ENCODE data around the gene ZNF830. TPM values are rescaled to one million over a fixed set of nuclear protein-coding genes. Genes with fewer than 3 reads are reported as not detected.

ZNF830 gene, protein sequence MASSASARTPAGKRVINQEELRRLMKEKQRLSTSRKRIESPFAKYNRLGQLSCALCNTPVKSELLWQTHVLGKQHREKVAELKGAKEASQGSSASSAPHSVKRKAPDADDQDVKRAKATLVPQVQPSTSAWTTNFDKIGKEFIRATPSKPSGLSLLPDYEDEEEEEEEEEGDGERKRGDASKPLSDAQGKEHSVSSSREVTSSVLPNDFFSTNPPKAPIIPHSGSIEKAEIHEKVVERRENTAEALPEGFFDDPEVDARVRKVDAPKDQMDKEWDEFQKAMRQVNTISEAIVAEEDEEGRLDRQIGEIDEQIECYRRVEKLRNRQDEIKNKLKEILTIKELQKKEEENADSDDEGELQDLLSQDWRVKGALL
- total RNA-seq (10 to 100 TPM; 26.9 to 47.3 (median 44.9) TPM), polyA plus RNA-seq (10 to 100 TPM; 20.6 to 30.1 TPM), total RNA-seq (45.5 reads per million, percentile 69 among the genes with 10 or more reads in this experiment)

DNA sequence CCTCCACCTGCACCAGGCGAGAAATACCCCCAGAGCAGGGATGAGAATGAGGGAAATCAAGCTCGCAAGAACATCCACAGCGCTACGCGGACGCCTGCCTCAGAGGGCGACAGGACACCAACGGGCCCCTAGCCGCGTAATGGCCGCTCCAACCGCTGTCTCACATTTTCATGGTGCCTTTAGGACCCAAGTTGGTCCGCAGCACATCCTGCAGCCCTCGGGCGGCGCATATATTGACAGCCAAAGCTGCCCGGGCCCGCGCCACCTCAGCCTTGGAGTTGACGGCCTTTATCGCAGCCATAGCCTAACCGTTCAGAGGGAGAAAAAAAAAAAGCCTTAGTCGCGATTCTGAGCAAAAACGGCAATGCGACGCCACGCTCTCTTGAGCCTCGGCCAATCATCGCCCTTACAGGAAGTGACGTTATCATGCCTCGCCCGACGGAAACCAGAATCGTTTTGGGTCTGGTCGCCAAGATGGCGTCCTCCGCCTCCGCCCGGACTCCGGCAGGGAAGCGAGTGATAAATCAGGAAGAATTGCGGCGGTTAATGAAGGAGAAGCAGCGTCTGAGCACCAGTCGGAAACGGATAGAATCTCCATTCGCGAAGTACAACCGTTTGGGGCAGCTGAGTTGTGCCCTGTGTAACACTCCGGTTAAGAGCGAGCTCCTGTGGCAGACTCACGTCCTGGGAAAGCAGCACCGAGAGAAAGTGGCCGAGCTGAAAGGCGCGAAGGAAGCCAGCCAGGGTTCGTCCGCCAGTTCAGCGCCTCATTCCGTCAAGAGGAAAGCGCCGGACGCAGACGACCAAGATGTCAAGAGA is at the start of gene ZNF830, which contains the start of gene CCT6B:
TSS of gene ZNF830 (plus strand) at position 448 of the 819 bp plus-strand sequence. CDS start at position 475, 27 bp downstream.
TSS of gene CCT6B (minus strand) at position 368 of the 819 bp plus-strand sequence. CDS start at position 301, 67 bp downstream.
- Histone ChIP-seq H3K36me3 (ENCODE audit: control insufficient read depth in 2 of 3, insufficient read depth in 3 of 3, low read length in 3 of 3) (peaks cover 0 to 20% (median 1%) of the 10 kb centered on the region in 3 experiments), H3K4me1 (ENCODE audit: control insufficient read depth in 2 of 2, insufficient read depth in 2 of 2, low read length in 2 of 2) (peaks cover 14 to 16% of the 10 kb centered on the region in 2 donors), H3K9me3 (ENCODE audit: control insufficient read depth in 2 of 3, low read length in 3 of 3) (no peaks in the 10 kb centered on the region), H3K27me3 (ENCODE audit: control insufficient read depth in 2 of 2, insufficient read depth in 2 of 2, low read length in 2 of 2) (no peaks in the 10 kb centered on the region), H3K4me3 (ENCODE audit: low read length) (peak within 1 kb of the TSS; percentile 94), H3K27ac (ENCODE audit: low read depth, low read length) (peak within 1 kb of the TSS; percentile 92)
- peaks cover 0 to 8% (median 4%) of the 10 kb centered on the region in 11 donors for H3K9me3 Mint-ChIP-seq
- POLR2A ChIA-PET = interaction anchor here (0.6 to 3.3 kb wide), 16 partner anchors 9 to 847 kb away, joined by 3 to 44 read pairs (median 3); partner anchors contain the start of gene LIG3
- peaks cover 9 to 25% (median 15%) of the 10 kb centered on the region in 5 donors for H3K36me3 Mint-ChIP-seq
- CTCF ChIA-PET = interaction anchor here (1.2 kb wide), 1 partner anchor 21 kb away, joined by 3 read pairs; no protein-coding TSS in a partner anchor
- H3K27ac Mint-ChIP-seq = peak within 1 kb of the TSS; percentile 98 to 100 (median 99)
- intact Hi-C loops (cut with micrococcal nuclease) = loop anchor here (1.0 to 10.0 kb wide), 9 partner anchors 19 to 848 kb away; partner anchors contain the start of genes AP2B1 (in 2 of the 2), LIG3 (in 2 of the 2), RAD51D (in 2 of the 2) and RFFL (in 1 of the 2)
- peak; percentile 69 to 94 (median 91) for DNase-seq
- H3K4me1 Mint-ChIP-seq = peaks cover 19 to 38% (median 33%) of the 10 kb centered on the region in 7 donors
- peak; percentile 95 for ATAC-seq
- peaks cover 0 to 10% (median 5%) of the 10 kb centered on the region in 5 donors for H3K27me3 Mint-ChIP-seq
- H3K4me3 Mint-ChIP-seq = peak within 1 kb of the TSS; percentile 97 to 100 (median 99)

DNA sequence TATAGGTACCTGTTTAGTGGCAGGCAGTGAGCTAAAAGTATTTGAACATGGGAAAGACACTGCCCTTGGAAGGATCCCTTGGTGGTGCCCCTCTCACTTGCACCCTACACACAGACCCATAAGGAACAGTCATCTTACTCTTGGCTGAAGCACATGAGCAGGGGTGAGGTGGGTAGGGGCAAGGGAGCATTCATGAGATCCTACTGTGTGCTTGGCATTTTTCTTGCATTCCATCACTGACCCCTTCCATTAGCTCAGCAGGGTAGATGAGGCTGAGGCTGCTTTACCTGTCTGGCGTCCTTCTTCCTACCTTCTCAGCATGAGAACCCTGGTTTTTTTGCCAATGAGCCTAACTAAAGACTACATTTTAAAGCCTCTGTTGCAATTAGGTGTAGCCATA is 48.3 kb upstream of the ZNF830 start:
- Mint-ChIP-seq H3K4me3 (no peak overlapping the region), H3K27me3 (peaks cover 0 to 4% (median 0%) of the 10 kb centered on the region in 5 donors), H3K4me1 (no peaks in the 10 kb centered on the region), H3K9me3 (peaks cover 0 to 1% (median 0%) of the 10 kb centered on the region in 11 donors), H3K27ac (no peak overlapping the region), H3K36me3 (no peaks in the 10 kb centered on the region)
- intact Hi-C loops (cut with micrococcal nuclease) = no loop called here
- ATAC-seq (no peak), DNase-seq (no peak)
- CTCF ChIA-PET = no interaction called here
- POLR2A ChIA-PET = no interaction called here
- Histone ChIP-seq H3K4me3 (ENCODE audit: low read length) (no peak overlapping the region), H3K9me3 (ENCODE audit: control insufficient read depth in 2 of 3, low read length in 3 of 3) (no peaks in the 10 kb centered on the region), H3K4me1 (ENCODE audit: control insufficient read depth in 2 of 2, insufficient read depth in 2 of 2, low read length in 2 of 2) (no peaks in the 10 kb centered on the region), H3K36me3 (ENCODE audit: control insufficient read depth in 2 of 3, insufficient read depth in 3 of 3, low read length in 3 of 3) (no peaks in the 10 kb centered on the region), H3K27ac (ENCODE audit: low read depth, low read length) (no peak overlapping the region), H3K27me3 (ENCODE audit: control insufficient read depth in 2 of 2, insufficient read depth in 2 of 2, low read length in 2 of 2) (no peaks in the 10 kb centered on the region)

DNA sequence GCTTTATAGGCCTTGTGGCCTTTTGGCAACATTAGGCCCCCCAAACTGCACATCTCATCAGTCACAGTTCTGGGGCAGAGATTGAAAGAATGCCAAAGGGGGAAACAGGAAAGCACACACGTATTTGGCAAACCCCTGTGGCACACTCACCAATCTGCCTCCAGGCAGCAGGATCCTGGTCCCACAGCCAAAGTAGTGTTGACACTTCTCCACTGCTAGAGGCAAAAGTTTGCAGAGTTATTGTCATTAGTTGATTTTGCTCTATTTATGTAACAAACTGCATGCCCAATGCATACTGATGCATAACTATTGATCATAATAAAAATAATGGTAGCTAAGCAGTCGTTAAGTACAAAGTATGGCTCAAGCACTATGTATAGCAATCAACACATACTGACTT is 45.2 kb upstream of the ZNF830 start:
- CTCF ChIA-PET = no interaction called here
- Histone ChIP-seq H3K27ac (ENCODE audit: low read depth, low read length) (no peak overlapping the region), H3K36me3 (ENCODE audit: control insufficient read depth in 2 of 3, insufficient read depth in 3 of 3, low read length in 3 of 3) (no peaks in the 10 kb centered on the region), H3K4me1 (ENCODE audit: control insufficient read depth in 2 of 2, insufficient read depth in 2 of 2, low read length in 2 of 2) (no peaks in the 10 kb centered on the region), H3K27me3 (ENCODE audit: control insufficient read depth in 2 of 2, insufficient read depth in 2 of 2, low read length in 2 of 2) (no peaks in the 10 kb centered on the region), H3K4me3 (ENCODE audit: low read length) (no peak overlapping the region), H3K9me3 (ENCODE audit: control insufficient read depth in 2 of 3, low read length in 3 of 3) (no peaks in the 10 kb centered on the region)
- H3K9me3 Mint-ChIP-seq = peaks cover 0 to 1% (median 0%) of the 10 kb centered on the region in 11 donors
- DNase-seq (no peak), ATAC-seq (no peak)
- H3K4me1 Mint-ChIP-seq = no peaks in the 10 kb centered on the region
- no peak overlapping the region for H3K27ac Mint-ChIP-seq
- H3K36me3 Mint-ChIP-seq = no peaks in the 10 kb centered on the region
- POLR2A ChIA-PET = no interaction called here
- intact Hi-C loops (cut with micrococcal nuclease) = no loop called here
- no peak overlapping the region for H3K4me3 Mint-ChIP-seq
- peaks cover 0 to 4% (median 0%) of the 10 kb centered on the region in 5 donors for H3K27me3 Mint-ChIP-seq

DNA sequence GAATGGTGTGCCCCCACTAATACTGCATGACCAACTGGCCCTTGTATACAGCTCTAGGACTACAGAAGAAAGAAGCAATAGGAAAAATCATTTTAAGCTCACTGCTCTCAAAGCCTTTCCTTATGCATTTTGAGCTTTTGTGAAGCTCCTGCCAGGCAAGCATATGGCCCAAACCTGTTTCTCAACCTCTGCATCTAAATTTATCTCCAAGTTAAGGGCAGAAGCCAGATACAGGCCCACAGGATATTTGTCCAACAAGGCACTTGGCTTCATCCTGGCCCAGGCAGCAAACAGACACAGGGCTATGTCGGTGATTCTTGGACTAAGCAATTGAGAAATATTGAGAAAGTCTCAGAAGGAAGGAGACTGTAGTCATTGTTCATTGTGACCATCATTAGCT is 44.0 kb upstream of the ZNF830 start:
- Histone ChIP-seq H3K36me3 (ENCODE audit: control insufficient read depth in 2 of 3, insufficient read depth in 3 of 3, low read length in 3 of 3) (no peaks in the 10 kb centered on the region), H3K9me3 (ENCODE audit: control insufficient read depth in 2 of 3, low read length in 3 of 3) (no peaks in the 10 kb centered on the region), H3K4me3 (ENCODE audit: low read length) (no peak overlapping the region), H3K4me1 (ENCODE audit: control insufficient read depth in 2 of 2, insufficient read depth in 2 of 2, low read length in 2 of 2) (no peaks in the 10 kb centered on the region), H3K27ac (ENCODE audit: low read depth, low read length) (no peak overlapping the region), H3K27me3 (ENCODE audit: control insufficient read depth in 2 of 2, insufficient read depth in 2 of 2, low read length in 2 of 2) (no peaks in the 10 kb centered on the region)
- no peak for ATAC-seq
- Mint-ChIP-seq H3K4me3 (no peak overlapping the region), H3K27me3 (peaks cover 0 to 4% (median 0%) of the 10 kb centered on the region in 5 donors), H3K36me3 (no peaks in the 10 kb centered on the region), H3K4me1 (no peaks in the 10 kb centered on the region), H3K9me3 (no peaks in the 10 kb centered on the region), H3K27ac (no peak overlapping the region)
- DNase-seq = no peak
- intact Hi-C loops (cut with micrococcal nuclease) = no loop called here
- ChIA-PET POLR2A (no interaction called here), CTCF (no interaction called here)

DNA sequence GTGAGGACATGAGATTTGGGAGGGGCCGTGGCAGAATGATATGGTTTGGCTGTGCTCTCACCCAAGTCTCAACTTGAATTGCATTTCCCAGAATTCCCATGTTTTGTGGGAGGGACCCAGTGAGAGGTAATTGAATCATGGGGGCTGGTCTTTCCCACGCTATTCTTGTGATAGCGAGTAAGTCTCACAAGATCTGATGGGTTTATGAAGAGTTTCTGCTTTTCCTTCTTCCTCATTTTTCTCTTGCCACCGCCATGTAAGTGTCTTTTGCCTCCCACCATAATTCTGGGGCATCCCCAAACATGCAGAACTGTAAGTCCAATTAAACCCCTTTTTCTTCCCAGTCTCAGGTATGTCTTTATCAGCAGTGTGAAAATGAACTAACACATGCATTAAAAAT is 40.7 kb upstream of the ZNF830 start:
- DNase-seq (no peak), ATAC-seq (no peak)
- Mint-ChIP-seq H3K4me1 (no peaks in the 10 kb centered on the region), H3K27ac (no peak overlapping the region), H3K4me3 (no peak overlapping the region), H3K36me3 (no peaks in the 10 kb centered on the region), H3K27me3 (peaks cover 0 to 2% (median 0%) of the 10 kb centered on the region in 5 donors), H3K9me3 (no peaks in the 10 kb centered on the region)
- CTCF ChIA-PET = no interaction called here
- POLR2A ChIA-PET = no interaction called here
- Histone ChIP-seq H3K36me3 (ENCODE audit: control insufficient read depth in 2 of 3, insufficient read depth in 3 of 3, low read length in 3 of 3) (no peaks in the 10 kb centered on the region), H3K9me3 (ENCODE audit: control insufficient read depth in 2 of 3, low read length in 3 of 3) (no peaks in the 10 kb centered on the region), H3K27ac (ENCODE audit: low read depth, low read length) (no peak overlapping the region), H3K4me1 (ENCODE audit: control insufficient read depth in 2 of 2, insufficient read depth in 2 of 2, low read length in 2 of 2) (no peaks in the 10 kb centered on the region), H3K4me3 (ENCODE audit: low read length) (no peak overlapping the region), H3K27me3 (ENCODE audit: control insufficient read depth in 2 of 2, insufficient read depth in 2 of 2, low read length in 2 of 2) (no peaks in the 10 kb centered on the region)
- intact Hi-C loops (cut with micrococcal nuclease) = no loop called here

DNA sequence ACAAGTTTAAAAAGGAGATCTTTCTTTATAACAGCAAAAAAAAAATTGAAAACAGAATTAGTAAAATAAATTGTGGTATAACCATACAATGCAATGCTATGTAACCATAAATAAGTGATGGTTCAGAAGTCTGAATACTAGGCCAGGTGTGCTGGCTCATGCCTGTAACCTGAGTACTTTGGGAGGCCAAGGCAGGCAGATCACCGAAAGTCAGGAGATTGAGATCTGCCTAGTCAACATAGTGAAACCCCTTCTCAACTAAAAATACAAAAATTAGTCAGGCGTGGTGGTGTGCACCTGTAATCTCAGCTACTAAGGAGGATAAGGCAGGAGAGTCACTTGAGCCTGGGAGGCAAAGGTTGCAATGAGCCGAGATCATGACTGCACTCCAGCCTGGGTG is 34.7 kb upstream of the ZNF830 start:
- ATAC-seq (no peak), DNase-seq (no peak)
- no peaks in the 10 kb centered on the region for H3K4me1 Mint-ChIP-seq
- no peaks in the 10 kb centered on the region for H3K36me3 ChIP-seq (ENCODE audit: control insufficient read depth in 2 of 3, insufficient read depth in 3 of 3, low read length in 3 of 3)
- no peak overlapping the region for H3K4me3 ChIP-seq (ENCODE audit: low read length)
- peaks cover 0 to 7% (median 0%) of the 10 kb centered on the region in 5 donors for H3K27me3 Mint-ChIP-seq
- H3K4me1 ChIP-seq (ENCODE audit: control insufficient read depth in 2 of 2, insufficient read depth in 2 of 2, low read length in 2 of 2) = no peaks in the 10 kb centered on the region
- no peaks in the 10 kb centered on the region for H3K9me3 ChIP-seq (ENCODE audit: control insufficient read depth in 2 of 3, low read length in 3 of 3)
- no peaks in the 10 kb centered on the region for H3K27me3 ChIP-seq (ENCODE audit: control insufficient read depth in 2 of 2, insufficient read depth in 2 of 2, low read length in 2 of 2)
- intact Hi-C loops (cut with micrococcal nuclease) = no loop called here
- no peak overlapping the region for H3K4me3 Mint-ChIP-seq
- no peak overlapping the region for H3K27ac Mint-ChIP-seq
- POLR2A ChIA-PET = no interaction called here
- no peak overlapping the region for H3K27ac ChIP-seq (ENCODE audit: low read depth, low read length)
- no peaks in the 10 kb centered on the region for H3K9me3 Mint-ChIP-seq
- CTCF ChIA-PET = interaction anchor here (0.7 kb wide), 1 partner anchor 858 kb away, joined by 5 read pairs; no protein-coding TSS in a partner anchor
- peaks cover 0 to 9% (median 0%) of the 10 kb centered on the region in 5 donors for H3K36me3 Mint-ChIP-seq
